Measurements from ENCODE around the gene RAPGEF6.

GRCh38 chr5:131524431-131524830, 110.6 kb downstream of the RAPGEF6 start:
- TF ChIP-seq POLR2AphosphoS5 (IDR thresholded peaks at IDR 0.05; ENCODE audit: low read depth) = no peak
- TF ChIP-seq, protein P1, sequence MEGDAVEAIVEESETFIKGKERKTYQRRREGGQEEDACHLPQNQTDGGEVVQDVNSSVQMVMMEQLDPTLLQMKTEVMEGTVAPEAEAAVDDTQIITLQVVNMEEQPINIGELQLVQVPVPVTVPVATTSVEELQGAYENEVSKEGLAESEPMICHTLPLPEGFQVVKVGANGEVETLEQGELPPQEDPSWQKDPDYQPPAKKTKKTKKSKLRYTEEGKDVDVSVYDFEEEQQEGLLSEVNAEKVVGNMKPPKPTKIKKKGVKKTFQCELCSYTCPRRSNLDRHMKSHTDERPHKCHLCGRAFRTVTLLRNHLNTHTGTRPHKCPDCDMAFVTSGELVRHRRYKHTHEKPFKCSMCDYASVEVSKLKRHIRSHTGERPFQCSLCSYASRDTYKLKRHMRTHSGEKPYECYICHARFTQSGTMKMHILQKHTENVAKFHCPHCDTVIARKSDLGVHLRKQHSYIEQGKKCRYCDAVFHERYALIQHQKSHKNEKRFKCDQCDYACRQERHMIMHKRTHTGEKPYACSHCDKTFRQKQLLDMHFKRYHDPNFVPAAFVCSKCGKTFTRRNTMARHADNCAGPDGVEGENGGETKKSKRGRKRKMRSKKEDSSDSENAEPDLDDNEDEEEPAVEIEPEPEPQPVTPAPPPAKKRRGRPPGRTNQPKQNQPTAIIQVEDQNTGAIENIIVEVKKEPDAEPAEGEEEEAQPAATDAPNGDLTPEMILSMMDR (conservative IDR thresholded peaks at IDR 0.05; ENCODE audit: low read depth in 2 of 2) = no peak
- TF ChIP-seq REST (IDR thresholded peaks at IDR 0.05; ENCODE audit: unreplicated experiment) = no peak
- no peak for TF ChIP-seq JUNB (IDR thresholded peaks at IDR 0.05; ENCODE audit: unreplicated experiment)
- TF ChIP-seq EZH2phosphoT487 (IDR thresholded peaks at IDR 0.05; ENCODE audit: unreplicated experiment) = no peak
- TF ChIP-seq EZH2 (IDR thresholded peaks at IDR 0.05; ENCODE audit: low read depth, unreplicated experiment) = no peak
- TF ChIP-seq NANOG (IDR thresholded peaks at IDR 0.05; ENCODE audit: borderline replicate concordance) = no peak
- TF ChIP-seq, protein P2, sequence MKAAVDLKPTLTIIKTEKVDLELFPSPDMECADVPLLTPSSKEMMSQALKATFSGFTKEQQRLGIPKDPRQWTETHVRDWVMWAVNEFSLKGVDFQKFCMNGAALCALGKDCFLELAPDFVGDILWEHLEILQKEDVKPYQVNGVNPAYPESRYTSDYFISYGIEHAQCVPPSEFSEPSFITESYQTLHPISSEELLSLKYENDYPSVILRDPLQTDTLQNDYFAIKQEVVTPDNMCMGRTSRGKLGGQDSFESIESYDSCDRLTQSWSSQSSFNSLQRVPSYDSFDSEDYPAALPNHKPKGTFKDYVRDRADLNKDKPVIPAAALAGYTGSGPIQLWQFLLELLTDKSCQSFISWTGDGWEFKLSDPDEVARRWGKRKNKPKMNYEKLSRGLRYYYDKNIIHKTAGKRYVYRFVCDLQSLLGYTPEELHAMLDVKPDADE (IDR thresholded peaks at IDR 0.05) = no peak

All from GM23338 (cell line).